CD4-positive, alpha-beta T cell (primary cell): Measurements from ENCODE around the gene GLYR1. TPM values are rescaled to one million over a fixed set of nuclear protein-coding genes. Genes with fewer than 3 reads are reported as not detected.

Experiments
- ATAC-seq: fragments of 200-7000 bp; cut with Tn5 transposase; one replicate; pipeline ENCODE4 v1.10.0; 2022; ENCODE audit warnings: mild to moderate bottlenecking; ENCODE audit not compliant: poor library complexity
- CTCF ChIA-PET: fragments of 350-600 bp; sonication (Branson Sonifier 250); formaldehyde crosslinking; loops from one replicate; lab custom pipeline; 2021; ENCODE audit warnings: antibody characterized with exemption, inconsistent platforms; lab: Charles Lee
- POLR2A ChIA-PET: fragments of 350-600 bp; sonication (Branson Sonifier 250); formaldehyde crosslinking; loops from one replicate; lab custom pipeline; 2021; ENCODE audit warnings: antibody characterized with exemption, inconsistent platforms; lab: Charles Lee
- DNase-seq, 14 experiments: peaks; one replicate each; pipeline ENCODE4 v3.0.0-alpha.2; 2013 to 2020; ENCODE audit warnings: mixed read lengths in 2 of 14
- H3K27ac ChIP-seq, 2 donors: one replicate each; pipeline versions ENCODE4 v1.5.1 to v1.7.0; 2013; ENCODE audit warnings: low read length in 2 of 2, low read depth in 1 of 2, mild to moderate bottlenecking in 1 of 2
- H3K27me3 ChIP-seq, 2 experiments: 1 replicate in 1 of 2; 2 replicates in 1 of 2; pipeline versions ENCODE4 v1.6.1 to v1.7.0; 2013; ENCODE audit warnings: low read length in 2 of 2, control low read depth in 1 of 2, mild to moderate bottlenecking in 1 of 2, moderate library complexity in 1 of 2; ENCODE audit not compliant: insufficient read depth in 2 of 2, control insufficient read depth in 1 of 2
- H3K36me3 ChIP-seq: one replicate; pipeline ENCODE4 v1.6.1; 2013; ENCODE audit warnings: low read length, control low read depth; ENCODE audit not compliant: insufficient read depth
- H3K4me1 ChIP-seq: one replicate; pipeline ENCODE4 v1.6.1; 2013; ENCODE audit warnings: low read length, control low read depth; ENCODE audit not compliant: insufficient read depth
- H3K4me3 ChIP-seq: one replicate; pipeline ENCODE4 v1.5.1; 2013; ENCODE audit warnings: mild to moderate bottlenecking, low read length, moderate library complexity
- H3K9me3 ChIP-seq, 2 experiments: 1 replicate in 1 of 2; 2 replicates in 1 of 2; pipeline versions ENCODE4 v1.6.1 to v1.7.0; 2013; ENCODE audit warnings: low read length in 2 of 2, mild to moderate bottlenecking in 2 of 2, control low read depth in 1 of 2, moderate library complexity in 1 of 2; ENCODE audit not compliant: control insufficient read depth in 1 of 2, insufficient read depth in 1 of 2
- H3K27ac Mint-ChIP-seq: one replicate; pipeline ENCODE4 v1.8.0; 2020; ENCODE audit warnings: mixed read lengths
- H3K27me3 Mint-ChIP-seq: one replicate; pipeline ENCODE4 v1.8.0; 2021; ENCODE audit warnings: mixed read lengths
- H3K36me3 Mint-ChIP-seq: one replicate; pipeline ENCODE4 v1.8.0; 2021; ENCODE audit warnings: low read depth, mixed read lengths
- H3K4me1 Mint-ChIP-seq: one replicate; pipeline ENCODE4 v1.8.0; 2021; ENCODE audit warnings: low read depth, mixed read lengths
- H3K4me3 Mint-ChIP-seq: one replicate; pipeline ENCODE4 v1.8.0; 2020; ENCODE audit warnings: mild to moderate bottlenecking, mixed read lengths
- H3K9me3 Mint-ChIP-seq: one replicate; pipeline ENCODE4 v1.8.0; 2020; ENCODE audit warnings: mixed read lengths
- CTCF ChIP-seq: fragments of 200-600 bp; IDR thresholded peaks from one replicate; pipeline ENCODE4 v1.8.0; 2022; ENCODE audit warnings: antibody characterized with exemption, mild to moderate bottlenecking
- intact Hi-C, 2 experiments: fragments of 100-400 bp; cut with DNase I in 1 of 2; cut with micrococcal nuclease in 1 of 2; formaldehyde crosslinking; loops; one replicate each; pipeline versions ENCODE4 v1.15.1 to v1.9.0; 2023 to 2025; cut with DNase I, micrococcal nuclease
- total RNA-seq, 174 experiments: library from RNA in 2 of 174; stranded (reverse) in 2 of 174; gene quantifications; one replicate each; pipeline ENCODE4 v1.2.3 and lab custom pipeline; 2021 to 2026

The GLYR1 gene
- total RNA-seq, 2 experiments from 2014 or later: 71.7 to 77.2 TPM

DNA sequence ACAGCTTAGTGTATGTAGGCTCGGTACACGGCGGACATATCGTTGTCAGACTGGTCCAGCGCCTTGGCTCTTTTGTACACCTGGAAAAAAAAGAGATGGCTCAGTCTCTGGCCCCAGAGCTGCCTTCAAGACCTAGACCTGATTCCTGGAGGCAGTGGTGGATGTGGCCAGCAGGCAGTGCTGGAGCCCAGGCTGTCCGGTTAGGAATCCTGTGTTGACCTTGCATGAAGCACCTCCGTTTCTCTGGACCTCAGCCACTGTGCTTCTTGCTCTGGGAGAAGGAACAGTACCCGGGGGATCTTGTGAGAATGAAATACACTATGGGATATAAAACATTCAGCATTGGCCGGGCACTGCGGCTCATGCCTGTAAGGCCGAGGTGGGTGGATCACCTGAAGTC is 41.9 kb downstream of the GLYR1 start:
- no peaks in the 10 kb centered on the region for H3K9me3 ChIP-seq

DNA sequence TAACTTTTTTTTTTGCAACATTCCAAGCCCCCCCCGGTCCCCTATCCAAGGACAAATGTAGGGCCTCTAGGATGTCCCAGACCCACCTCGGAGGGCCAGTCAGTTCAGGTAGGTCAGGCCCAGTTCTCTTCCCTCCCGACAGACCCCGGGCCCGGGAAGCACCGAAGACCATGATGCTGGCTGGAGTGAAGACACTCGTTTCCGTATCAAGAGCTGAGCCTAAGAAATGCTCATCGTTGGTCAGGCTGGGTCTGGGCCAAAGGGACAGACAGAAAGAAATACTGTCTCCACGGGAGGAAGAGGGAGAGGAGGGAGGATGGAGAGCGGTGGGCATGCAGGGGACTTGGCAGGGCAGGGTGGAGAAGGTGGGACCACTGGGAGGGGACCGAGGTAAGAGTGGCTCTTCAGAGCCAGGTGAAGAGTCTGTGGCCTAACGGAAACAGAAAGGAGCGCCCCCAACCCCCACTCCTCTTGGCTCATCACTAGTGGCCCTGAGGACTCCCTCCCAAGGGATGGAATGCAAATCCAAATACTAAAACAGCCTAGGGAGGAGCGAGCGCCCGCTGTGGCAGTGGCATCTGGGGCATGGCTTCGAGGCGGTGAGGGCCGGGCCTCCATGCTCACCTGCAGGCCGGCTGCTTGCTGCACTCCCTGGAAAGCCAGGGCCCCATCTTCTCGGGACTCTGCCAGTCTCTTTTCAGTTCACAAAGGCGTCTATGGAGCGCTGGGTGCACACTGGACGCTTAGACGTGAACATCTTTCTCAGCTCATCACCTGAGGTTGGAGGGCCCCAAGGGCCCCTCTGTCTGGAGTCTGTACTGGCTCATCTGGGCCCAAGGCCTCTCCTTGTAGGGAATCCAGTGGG is 43.0 kb downstream of the GLYR1 start:
- H3K9me3 Mint-ChIP-seq: no peaks in the 10 kb centered on the region
- no peaks in the 10 kb centered on the region for H3K27me3 Mint-ChIP-seq
- ChIA-PET POLR2A (interaction anchor here (2.9 to 3.0 kb wide), 2 partner anchors 38 to 69 kb away, joined by 16 to 38 read pairs; partner anchors contain the start of genes ANKS3, DNAAF8 and ZNF500), CTCF (interaction anchor here (1.6 kb wide), 1 partner anchor 35 kb away, joined by 5 read pairs; no protein-coding TSS in a partner anchor)
- no peak for TF ChIP-seq CTCF
- Histone ChIP-seq H3K9me3 (no peaks in the 10 kb centered on the region), H3K4me3 (no peak overlapping the region), H3K27me3 (no peaks in the 10 kb centered on the region), H3K4me1 (peaks cover 24% of the 10 kb centered on the region), H3K27ac (no peak overlapping the region), H3K36me3 (peaks cover 36% of the 10 kb centered on the region)
- peaks cover 38% of the 10 kb centered on the region for H3K36me3 Mint-ChIP-seq
- intact Hi-C loops: loop anchor here (2.0 to 10.0 kb wide), 3 partner anchors 43 to 189 kb away; partner anchors contain the start of genes ANKS3 (in 1 of the 2), DNAAF8 (in 1 of the 2), GLYR1 (in 1 of the 2) and UBALD1 (in 1 of the 2)
- no peak for DNase-seq
- H3K4me3 Mint-ChIP-seq: peak overlapping the region; percentile 78
- peak overlapping the region; percentile 17 for H3K27ac Mint-ChIP-seq
- no peak for ATAC-seq
- H3K4me1 Mint-ChIP-seq: peaks cover 22% of the 10 kb centered on the region

More for the DNA sequence above, 41.9 kb downstream of the GLYR1 start:
- no peak overlapping the region for H3K27ac ChIP-seq
- CTCF ChIA-PET: no interaction called here
- Mint-ChIP-seq H3K4me3 (no peak overlapping the region), H3K4me1 (peaks cover 22% of the 10 kb centered on the region), H3K36me3 (peaks cover 40% of the 10 kb centered on the region), H3K27me3 (no peaks in the 10 kb centered on the region), H3K27ac (no peak overlapping the region), H3K9me3 (no peaks in the 10 kb centered on the region)
- H3K4me3 ChIP-seq: no peak overlapping the region
- no peak for DNase-seq
- H3K27me3 ChIP-seq: no peaks in the 10 kb centered on the region
- H3K36me3 ChIP-seq: peaks cover 38% of the 10 kb centered on the region
- intact Hi-C loops: loop anchor here (2.0 to 10.0 kb wide), 2 partner anchors 42 to 190 kb away; partner anchors contain the start of genes GLYR1 (in 1 of the 2), UBALD1 (in 1 of the 2) and UBN1 (in 1 of the 2)
- no peak for TF ChIP-seq CTCF
- POLR2A ChIA-PET: no interaction called here
- ATAC-seq: no peak
- peaks cover 22% of the 10 kb centered on the region for H3K4me1 ChIP-seq

GRCh38 chr16:4803401-4803844 is 43.7 kb downstream of the GLYR1 start:
- intact Hi-C loops: loop anchor here in 1 of 2 experiments (2.0 to 10.0 kb wide), 2 partner anchors 69 to 189 kb away; partner anchors contain the start of genes ANKS3, DNAAF8 and UBALD1
- H3K36me3 Mint-ChIP-seq: peaks cover 33% of the 10 kb centered on the region
- H3K4me3 Mint-ChIP-seq: peak overlapping the region; percentile 92
- H3K36me3 ChIP-seq: peaks cover 38% of the 10 kb centered on the region
- H3K27ac ChIP-seq: no peak overlapping the region
- POLR2A ChIA-PET: interaction anchor here (1.0 to 3.0 kb wide), 10 partner anchors 10 to 231 kb away, joined by 3 to 38 read pairs (median 7); partner anchors contain the start of genes ANKS3, DNAAF8, GLYR1 and MGRN1
- H3K27me3 Mint-ChIP-seq: no peaks in the 10 kb centered on the region
- CTCF ChIA-PET: interaction anchor here (0.6 to 1.6 kb wide), 4 partner anchors 34 to 153 kb away, joined by 3 to 5 read pairs (median 3); partner anchors contain the start of genes ANKS3 and DNAAF8
- peak overlapping the region; percentile 96 for H3K27ac Mint-ChIP-seq
- no peaks in the 10 kb centered on the region for H3K27me3 ChIP-seq
- no peaks in the 10 kb centered on the region for H3K9me3 ChIP-seq
- no peak for TF ChIP-seq CTCF
- peak overlapping the region; percentile 61 for H3K4me3 ChIP-seq
- no peaks in the 10 kb centered on the region for H3K9me3 Mint-ChIP-seq
- DNase-seq (no peak), ATAC-seq (no peak)
- H3K4me1 Mint-ChIP-seq: peaks cover 22% of the 10 kb centered on the region
- peaks cover 24% of the 10 kb centered on the region for H3K4me1 ChIP-seq
